ENCODE data around the gene SNX19.

The SNX19 gene

DNA sequence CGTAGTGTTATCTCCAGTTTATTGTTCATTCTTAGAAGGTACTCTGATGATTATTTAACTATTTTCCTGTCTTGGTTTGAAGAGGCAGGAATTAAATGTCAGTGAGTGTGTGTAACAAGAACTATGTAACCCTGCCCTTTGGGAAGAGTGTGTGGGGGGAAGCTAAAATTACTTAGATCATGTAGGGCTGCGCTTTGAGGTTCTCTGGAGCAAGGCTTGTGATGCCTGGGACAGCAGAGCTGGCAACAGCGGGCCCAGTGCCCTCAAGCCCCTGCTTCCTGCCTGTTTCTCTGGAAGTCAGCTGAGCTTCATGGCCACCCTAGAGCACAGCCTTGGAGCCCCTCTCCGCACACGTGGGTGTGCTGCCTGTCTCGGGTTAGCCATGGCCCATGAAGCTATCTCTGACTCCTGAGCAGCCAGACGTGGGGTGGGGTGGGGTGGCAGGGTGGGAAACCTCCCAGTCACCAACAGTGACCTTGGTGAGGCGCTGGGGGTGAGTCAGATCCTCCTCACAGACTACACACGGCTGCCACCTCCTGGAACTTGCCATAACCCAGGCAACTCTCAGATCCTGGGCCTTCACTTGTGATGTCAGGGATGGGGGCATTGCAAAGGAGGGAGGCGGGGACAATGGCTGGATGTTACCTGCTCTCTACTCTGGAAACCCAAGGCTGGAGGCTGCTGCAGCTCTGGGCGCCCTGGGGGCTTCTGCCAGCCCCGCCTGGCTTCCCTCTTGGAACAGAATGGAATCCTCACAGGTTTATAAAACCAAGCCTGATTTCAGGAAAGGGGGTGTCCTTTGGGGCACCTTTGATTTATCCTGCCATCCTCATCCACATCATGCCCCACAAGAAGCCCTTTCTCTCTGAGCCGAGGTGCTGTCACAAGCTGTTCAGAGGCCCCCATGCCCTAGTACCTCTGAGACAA lies 88.6 kb downstream of the SNX19 start:
- no peaks in the 10 kb centered on the region for H3K9me3 Mint-ChIP-seq
- no peaks in the 10 kb centered on the region for H3K4me1 Mint-ChIP-seq
- no peak overlapping the region for H3K27ac Mint-ChIP-seq
- peaks cover 8% of the 10 kb centered on the region for H3K27me3 Mint-ChIP-seq
- H3K36me3 Mint-ChIP-seq, result no peaks in the 10 kb centered on the region
- no peak overlapping the region for H3K4me3 Mint-ChIP-seq
- ATAC-seq, result no peak

DNA sequence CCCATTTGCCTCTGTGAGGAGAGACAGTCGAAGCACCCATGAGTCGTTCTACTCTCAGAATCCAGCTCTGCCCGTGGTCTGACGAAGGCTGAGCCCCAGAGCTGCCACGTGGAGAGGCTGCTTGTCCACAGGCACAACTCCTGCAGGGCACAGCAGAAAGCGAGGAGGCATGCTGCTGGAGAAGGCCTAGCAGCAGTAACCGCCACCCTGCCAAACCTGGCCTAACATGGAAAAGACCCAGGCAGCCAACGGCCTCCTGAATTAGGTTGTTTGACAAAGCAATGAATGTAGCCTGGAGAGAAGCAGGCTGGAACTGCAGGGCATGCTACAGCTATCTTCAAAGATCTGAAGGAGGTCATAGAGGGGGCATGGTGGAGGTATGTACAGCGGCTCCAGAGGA lies 89.7 kb downstream of the SNX19 start:
- Mint-ChIP-seq H3K9me3 (no peaks in the 10 kb centered on the region), H3K27ac (no peak overlapping the region), H3K4me1 (no peaks in the 10 kb centered on the region), H3K36me3 (no peaks in the 10 kb centered on the region), H3K4me3 (no peak overlapping the region), H3K27me3 (peaks cover 8% of the 10 kb centered on the region)
- no peak for ATAC-seq

DNA sequence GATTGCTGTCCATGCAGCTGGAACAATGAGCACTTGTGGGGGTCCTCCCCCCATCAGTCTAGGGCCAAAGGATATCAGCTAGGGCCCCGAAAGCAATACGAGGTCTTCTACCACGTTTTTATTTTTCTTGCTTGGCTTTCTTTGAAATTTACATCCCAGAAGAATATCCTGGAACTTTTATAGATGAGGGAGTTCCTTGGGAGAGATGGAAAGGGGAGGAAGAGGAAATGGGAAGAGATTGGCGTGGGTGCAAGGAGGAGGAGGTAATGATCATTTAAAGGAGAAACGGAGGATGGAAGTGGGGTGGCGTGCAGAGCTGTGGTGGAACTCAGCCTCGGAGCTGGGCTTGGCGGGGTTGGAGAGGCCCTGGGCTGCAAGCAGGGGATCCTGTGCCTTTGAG lies 90.3 kb downstream of the SNX19 start:
- no peak overlapping the region for H3K27ac Mint-ChIP-seq
- no peak overlapping the region for H3K4me3 Mint-ChIP-seq
- no peak for ATAC-seq
- H3K4me1 Mint-ChIP-seq, result no peaks in the 10 kb centered on the region
- peaks cover 11% of the 10 kb centered on the region for H3K27me3 Mint-ChIP-seq
- H3K9me3 Mint-ChIP-seq, result no peaks in the 10 kb centered on the region
- H3K36me3 Mint-ChIP-seq, result no peaks in the 10 kb centered on the region

DNA sequence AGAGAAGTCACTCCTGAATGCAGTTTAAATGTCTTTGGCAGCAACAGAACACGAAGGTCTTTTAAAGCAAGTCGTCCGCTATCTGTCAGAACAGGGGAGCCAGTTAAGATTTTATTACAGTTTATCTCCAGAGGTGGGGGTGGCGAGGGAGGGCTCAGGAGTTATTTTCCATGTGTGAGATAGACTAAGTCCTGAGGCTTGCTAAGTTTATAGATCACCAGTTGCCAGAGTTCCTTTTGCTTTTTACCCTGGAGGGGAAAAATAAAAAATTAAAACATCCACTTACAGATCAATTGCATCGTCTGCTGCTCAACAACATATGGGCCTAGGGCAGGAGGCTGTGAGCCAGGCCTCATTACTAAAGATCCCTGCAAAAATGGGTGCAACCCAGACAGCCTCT lies 90.7 kb downstream of the SNX19 start:
- no peak for ATAC-seq
- no peaks in the 10 kb centered on the region for H3K36me3 Mint-ChIP-seq
- H3K4me3 Mint-ChIP-seq, result no peak overlapping the region
- no peak overlapping the region for H3K27ac Mint-ChIP-seq
- H3K27me3 Mint-ChIP-seq, result peaks cover 11% of the 10 kb centered on the region
- H3K4me1 Mint-ChIP-seq, result no peaks in the 10 kb centered on the region
- no peaks in the 10 kb centered on the region for H3K9me3 Mint-ChIP-seq

Measured in stimulated activated memory B cell treated with anti-CD40 and anti-IgM and Interleukin-4, amounts not matched to agents 10 μg/mL and 1 μg/mL and 100 μg/mL, for 72 hours (primary cell).